Central memory CD4-positive, alpha-beta T cell (primary cell): ENCODE measurements around the gene MPP2.
"Not testable (repeated sequence)": the region's sequence is repeated elsewhere in the genome, so short reads cannot be mapped to it uniquely, and the experiment has no call there.

Experiments
- DNase-seq: peaks from one replicate; pipeline ENCODE4 v3.0.0; 2022
- total RNA-seq, 3 experiments: gene quantifications; one replicate each; lab custom pipeline; 2026; lab: John Stamatoyannopoulos, UW

The MPP2 gene, protein sequence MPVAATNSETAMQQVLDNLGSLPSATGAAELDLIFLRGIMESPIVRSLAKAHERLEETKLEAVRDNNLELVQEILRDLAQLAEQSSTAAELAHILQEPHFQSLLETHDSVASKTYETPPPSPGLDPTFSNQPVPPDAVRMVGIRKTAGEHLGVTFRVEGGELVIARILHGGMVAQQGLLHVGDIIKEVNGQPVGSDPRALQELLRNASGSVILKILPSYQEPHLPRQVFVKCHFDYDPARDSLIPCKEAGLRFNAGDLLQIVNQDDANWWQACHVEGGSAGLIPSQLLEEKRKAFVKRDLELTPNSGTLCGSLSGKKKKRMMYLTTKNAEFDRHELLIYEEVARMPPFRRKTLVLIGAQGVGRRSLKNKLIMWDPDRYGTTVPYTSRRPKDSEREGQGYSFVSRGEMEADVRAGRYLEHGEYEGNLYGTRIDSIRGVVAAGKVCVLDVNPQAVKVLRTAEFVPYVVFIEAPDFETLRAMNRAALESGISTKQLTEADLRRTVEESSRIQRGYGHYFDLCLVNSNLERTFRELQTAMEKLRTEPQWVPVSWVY
- 0.92 to 2.5 (median 1.7) reads per million in 3 experiments for total RNA-seq

DNA sequence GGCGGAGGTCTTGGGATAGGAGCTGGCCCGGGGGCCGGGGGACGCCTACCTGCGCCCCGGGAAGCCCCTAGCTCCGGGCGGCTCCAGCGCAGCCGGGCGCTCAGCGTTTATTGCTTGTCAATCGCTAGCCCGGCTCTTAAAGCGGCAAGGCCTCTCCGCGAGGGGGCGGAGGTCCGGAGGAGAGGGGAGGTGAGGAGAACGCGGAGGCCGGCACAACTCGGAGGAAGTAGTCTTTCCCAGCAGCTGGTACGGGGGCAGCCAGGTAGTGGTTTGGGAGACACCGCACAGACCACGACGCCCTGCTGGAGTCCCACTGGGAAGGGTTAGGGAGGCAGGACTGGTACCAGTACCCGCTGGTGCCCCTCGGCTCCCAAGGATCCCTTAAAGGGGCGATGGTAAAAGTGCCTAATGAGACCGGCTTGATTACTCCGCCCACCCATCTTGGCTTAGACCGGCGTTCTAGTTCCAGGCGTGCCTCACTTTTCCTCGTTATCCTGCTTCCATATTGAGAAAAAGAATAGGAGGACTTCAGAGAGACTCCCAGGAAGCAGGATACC, at the start of gene MPP2:
MPP2 (minus strand) TSS at position 112 of the 557 bp plus-strand sequence. CDS start 3,076 bp downstream, outside the sequence.
- DNase-seq = peak; percentile 61

DNA sequence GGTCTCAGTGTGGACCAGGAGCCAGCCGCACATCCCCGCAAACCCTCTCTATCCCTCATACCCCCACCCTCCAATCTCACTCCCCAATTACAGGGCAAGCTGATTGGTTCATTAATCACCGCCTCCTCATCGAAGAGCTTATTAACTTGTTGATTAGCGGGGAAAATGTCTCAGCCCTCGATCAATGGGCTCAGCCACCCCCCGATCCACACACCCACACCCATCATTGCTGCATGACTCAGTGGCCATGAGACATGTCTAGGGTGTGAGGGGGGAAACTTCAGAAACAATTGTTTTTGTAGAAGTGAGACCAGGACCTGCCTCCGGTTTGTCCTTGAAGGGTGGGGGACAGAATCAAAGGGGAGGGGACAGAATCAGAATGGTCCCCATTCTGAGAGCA, 48.9 kb upstream of the MPP2 start:
- DNase-seq = no peak

DNA sequence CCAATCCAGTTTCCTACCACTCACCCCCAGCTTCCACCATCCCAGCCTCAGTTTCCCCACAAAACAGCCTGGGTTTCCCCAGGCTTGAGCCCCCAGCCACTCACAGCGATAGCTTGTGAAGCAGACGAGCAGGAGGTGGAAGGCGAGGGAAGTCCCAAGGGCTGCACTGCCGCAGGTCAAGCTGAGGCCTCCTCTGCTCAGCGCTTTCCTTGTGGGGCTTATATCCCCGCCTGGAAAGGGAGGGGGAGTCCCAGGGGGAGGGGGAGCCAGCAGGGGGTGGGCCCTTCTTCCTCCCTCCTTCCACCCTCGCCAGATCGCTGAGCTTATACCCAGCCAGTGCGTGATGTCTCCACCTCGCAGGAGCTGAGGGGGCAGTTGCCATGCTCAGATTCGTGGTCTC, 46.4 kb upstream of the MPP2 start, which contains the start of gene PYY:
PYY (minus strand) TSS at position 195 of the 400 bp plus-strand sequence. CDS start 457 bp downstream, outside the sequence.
- no peak for DNase-seq

DNA sequence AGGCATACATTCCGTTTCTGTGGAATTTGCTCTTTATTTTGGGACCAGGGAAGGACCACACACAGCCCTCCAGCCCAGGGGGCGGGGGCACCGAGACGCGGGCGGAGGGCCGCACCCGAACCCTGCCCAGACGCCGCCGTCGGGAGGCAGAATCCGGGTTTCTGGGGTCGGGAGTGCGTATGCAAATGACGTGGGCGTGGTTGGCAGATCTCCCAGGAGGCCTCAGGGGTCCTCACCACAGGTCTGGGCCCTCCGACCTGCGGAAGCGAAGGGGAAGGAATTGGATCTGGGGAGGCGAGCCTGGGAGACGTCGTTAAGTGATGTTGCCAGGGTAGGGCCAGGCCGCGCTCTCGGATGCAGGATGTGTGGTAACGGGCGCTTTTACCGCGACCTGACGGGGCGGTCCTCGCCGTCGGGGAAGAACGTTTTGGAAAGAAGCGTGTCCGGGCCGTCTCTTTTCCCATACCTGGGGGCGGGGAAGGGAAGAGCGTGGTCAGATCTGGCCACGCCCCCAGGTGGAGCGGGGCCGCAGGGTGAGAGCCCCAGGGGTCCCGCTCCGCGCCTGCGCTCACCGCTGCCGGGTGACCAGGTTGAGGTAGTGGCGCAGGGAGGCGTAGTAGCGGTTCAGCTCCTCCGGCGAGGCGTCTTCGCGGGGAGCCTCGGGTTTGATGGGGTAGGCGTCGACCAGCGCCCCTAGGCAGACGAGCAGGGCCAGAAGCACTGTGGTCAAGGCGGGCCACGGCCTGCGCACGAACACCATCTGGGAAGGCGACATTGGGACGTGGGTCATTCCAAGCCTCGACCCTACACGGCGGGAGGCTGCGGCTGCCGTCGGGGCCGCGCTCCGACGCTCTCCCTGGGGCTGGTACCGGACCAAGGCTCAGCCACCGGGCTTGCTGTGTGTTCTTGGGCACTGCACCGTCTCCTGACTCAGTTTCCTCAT, 45.7 kb upstream of the MPP2 start:
- no peak for DNase-seq

DNA sequence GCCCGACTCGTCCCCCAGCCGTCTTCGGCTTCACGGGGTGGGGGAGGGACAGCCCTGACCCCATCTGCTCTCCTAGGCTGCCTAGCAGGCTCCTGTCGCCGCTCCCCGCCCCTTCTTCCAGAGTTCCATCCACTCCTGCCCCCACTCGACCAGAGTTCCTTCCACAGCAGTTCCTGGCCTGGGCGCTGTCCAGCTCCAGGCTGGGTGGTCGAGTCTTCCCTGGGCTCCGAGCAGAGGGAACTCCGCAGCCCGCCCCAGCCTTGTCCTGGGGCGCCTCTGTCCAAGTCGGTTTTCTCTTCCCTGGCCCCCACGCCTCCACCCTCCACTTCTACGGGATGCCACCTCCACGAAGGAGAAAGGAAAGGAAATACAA, 45.0 kb upstream of the MPP2 start:
- no peak for DNase-seq

DNA sequence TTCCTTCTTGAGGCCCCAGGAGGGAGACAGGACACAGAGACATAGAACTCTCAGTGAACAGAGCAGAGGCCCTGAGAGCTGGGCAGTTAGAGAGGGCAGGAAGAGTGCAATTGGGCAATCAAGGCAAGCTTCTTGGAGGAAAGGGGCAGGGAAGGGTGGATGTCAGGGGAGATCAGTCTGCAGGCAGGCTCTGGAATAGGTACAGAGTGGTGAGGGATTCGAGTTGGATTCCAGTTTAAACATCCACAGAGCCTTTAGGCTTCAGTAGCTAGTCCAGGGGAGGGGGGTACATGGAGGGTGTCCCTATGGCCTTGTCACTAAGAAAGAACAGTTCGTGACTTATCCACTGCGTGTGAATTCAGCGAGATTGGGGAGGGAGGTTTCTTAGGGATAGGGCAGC, 44.4 kb upstream of the MPP2 start:
- DNase-seq = no peak

DNA sequence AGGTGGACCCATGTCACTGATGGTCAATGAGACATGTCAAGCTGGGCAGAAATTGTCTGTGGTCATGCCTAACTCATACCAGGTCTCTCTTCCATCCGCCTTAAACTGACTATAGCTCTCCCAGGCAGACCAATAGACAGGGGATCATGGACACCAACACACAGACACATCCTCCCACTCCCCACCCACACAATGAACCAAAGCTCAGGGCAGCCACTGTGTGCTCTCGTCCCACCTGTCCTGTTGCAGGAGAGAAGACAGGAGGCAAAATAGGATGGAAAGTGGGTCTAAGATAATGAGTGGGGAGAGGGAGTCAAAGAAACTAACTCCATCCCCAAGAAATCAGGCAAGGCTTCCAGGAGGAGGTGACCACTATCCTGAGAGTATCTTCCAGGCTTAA, 43.2 kb upstream of the MPP2 start:
- DNase-seq = no peak

DNA sequence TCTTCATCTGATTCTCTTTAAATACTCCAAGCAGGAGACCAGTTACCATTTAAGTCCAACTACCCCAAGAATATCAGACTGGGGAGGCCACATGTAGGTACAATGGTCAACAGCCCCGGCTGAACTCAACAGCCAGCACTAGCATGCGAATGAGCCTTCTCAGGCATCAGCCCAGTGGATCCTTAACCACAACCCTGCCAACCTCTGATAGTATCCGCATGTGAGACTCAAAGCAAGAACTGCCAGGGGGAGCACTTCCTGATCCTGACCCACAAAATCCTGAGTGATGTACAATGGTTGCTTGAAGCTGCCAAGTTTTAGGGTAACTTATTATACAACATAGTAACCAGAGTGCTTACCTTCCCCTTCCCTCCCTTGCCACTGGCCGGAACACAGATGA, 42.4 kb upstream of the MPP2 start:
- DNase-seq = no peak

DNA sequence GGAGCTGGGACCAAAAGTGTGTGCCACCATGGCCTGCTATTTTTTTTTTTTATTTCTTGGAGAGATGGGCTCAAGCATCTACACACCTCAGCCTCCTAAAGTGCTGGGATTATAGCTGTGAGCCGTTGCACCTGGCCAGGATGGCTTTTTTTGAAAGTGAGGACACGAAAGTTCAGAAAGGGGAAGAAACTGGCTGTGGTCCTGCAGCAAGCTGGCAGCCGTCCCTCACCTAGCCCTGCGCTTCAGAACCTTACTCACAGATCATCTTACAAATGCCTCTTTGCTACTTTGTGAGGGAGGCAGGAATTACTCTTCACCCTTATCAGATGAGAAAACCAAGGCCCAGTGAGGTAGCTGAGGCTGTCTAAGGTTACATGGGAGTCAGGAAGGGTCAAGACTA, 39.4 kb upstream of the MPP2 start:
- DNase-seq = no peak

DNA sequence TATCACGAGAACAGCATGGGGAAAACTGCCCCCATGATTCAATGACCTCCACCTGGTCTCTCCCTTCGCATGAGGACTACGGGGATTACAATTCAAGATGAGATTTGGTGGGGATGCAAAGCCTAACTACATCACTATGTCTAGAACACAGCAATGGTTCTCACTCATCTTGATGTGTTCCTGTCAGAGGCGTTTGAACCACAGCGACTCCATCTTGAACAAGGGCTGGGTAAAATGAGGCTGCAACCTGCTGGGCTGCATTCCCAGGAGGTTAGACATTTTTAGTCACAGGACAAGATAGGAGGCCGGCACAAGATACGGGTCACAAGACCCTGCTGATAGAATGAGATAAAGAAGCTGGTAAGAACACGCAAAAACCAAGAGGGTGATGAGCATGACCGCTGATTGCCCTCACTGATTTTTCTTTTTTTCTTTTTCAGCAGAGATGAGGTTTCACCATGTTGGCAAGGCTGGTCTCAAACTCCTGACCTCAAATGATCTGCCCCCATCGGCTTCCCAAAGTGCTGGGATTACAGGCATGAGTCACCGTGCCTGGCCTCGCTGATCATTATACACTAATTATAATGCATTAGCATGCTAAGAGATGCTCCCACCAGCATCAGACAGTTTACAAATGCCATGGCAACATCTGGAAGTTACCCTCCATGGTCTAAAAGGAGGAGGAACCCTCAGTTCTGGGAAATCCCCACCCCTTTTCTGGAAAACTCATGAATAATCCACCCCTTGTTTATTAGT, 37.9 kb upstream of the MPP2 start:
- DNase-seq = no peak

DNA sequence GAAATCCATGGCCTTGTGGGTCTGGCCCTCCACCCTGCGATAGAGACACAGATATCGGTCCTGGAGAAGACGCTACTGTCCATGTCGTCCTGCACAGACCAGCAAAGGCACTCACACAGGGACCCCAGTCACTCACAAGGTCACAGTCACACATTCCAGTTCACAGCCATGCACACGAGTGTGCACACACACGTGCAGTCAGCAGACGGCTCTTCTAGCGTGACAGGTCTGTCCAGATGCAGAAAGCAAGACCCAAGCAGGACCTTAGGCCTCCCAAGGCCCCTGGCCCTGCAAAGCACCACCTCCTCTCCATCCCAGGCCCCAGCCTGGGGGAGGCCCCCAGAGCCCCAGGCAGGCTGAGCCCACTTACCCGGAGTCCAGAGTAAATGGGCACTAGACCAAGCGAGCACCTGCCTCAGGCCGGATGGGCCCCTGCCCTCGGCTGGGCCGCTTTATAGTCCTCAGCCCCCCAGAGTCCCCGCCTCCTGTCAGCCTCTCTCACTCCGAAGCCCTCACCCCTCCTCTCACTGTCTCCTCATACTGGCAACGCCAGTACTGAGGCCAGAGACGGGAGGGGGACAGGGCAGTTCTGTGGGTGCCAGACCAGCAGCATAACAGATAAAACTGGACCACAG, 34.8 kb upstream of the MPP2 start, which contains the start of gene PPY:
PPY (minus strand) TSS at position 426 of the 635 bp plus-strand sequence. CDS start 822 bp downstream, outside the sequence.
- DNase-seq = no peak

DNA sequence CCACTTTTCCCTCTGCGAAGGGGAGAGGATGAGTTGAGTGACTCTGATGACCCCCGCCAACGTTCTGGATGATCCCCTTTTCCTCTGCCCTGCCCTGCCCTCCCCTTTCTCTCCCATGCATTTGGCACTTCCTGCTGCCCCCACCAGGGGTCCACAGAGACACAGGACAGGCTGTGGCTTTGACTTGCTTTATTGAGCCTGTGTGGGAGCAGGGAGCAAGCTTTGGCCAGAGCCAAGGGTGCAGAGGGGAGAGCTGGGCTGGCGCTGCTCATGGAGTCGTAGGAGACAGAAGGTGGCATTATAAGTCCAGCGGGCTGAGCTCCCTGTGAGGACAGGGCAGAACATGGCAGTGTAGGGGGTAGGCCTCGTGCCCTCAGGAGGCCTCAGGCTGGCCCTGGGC, 33.3 kb upstream of the MPP2 start:
- DNase-seq = no peak

DNA sequence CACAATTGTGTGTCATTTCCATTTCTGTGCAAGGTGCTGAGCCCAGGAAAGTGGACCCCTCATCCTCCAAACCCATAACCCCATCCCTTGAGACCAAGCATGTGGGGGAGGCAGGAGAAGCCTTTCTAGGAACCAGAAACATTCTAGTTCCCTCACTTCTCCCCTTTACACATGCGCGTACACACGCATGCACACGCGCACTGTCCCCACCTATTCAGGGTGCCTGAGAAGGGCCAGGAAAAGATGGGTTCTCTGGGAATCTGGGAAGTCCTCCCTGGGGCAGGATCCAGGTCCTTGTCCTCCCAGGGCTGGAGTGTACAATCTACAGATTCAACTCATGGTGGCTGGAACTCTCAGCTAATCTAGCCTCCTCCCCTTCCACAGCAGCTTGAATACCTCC, 32.5 kb upstream of the MPP2 start:
- no peak for DNase-seq

DNA sequence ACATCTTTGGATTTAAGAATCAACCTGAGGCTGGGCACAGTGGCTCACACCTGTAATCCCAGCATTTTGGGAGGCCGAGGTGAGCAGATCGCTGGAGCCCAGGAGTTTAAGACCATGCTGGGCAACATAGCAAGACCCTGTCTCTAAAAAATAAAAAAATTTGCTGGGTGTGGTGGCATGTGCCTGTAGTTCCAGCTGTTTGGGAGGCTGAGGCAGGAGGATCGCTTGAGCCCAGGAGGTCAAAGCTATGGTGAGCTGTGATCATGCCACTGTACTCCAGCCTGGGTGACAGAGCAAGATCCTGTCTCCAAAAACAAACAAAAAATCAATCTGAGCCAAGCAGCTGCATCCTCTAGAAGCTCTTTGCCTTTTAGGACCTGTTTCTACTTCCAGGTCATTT, 32.1 kb upstream of the MPP2 start:
- not testable (repeated sequence) for DNase-seq

DNA sequence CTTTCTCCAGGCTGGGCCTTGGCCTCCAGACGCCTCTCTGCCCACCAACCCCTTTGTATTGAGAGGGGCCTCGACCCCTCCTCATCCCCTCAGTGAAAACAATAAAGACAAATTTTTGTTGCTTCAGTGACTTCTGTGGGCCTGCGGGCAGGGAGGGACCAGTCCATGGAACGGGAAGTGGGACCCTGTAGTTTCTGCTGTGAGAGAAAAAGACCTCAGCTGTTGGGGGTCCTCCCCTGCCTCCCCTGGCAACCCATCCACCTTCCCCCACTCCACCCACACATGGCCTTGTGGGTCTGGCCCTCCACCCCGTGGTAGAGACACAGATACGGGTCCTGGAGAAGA, 31.5 kb upstream of the MPP2 start:
- no peak for DNase-seq

DNA sequence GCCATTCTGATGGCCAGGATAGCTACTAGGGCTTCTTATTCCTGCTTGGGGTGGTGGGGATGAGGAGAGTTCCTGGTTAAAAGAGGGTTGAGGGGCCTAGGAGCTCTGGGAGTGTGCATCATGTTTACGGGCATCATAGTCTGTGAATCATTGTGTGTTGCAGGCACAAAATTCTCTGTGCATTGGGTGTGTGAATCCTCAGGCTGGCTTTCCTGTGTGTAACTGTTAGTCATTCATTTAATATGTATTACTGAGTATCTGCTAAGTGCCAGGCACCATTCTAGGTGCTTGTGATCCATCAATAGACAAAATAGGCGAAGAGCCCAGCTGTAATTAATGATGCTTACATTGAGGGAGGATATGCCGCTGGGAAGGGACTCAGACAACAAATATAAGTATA, 29.1 kb upstream of the MPP2 start:
- DNase-seq = no peak

DNA sequence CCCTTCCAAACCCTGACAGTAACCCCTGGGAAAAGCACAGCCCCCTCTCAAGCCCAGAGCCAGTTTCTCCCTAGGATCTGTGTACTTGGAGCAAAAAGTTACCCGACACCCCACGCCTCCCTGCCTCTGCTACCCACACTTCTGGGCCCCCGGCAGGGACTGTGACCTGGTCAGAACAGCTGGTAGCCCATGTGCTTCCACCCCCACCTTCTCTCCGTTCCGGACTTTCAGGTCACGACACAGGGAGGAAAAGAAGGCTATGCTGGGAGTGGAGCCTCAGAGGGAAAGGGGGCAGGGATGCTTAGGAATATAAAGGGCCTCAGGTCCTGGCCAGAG, 28.6 kb upstream of the MPP2 start:
- DNase-seq = no peak

DNA sequence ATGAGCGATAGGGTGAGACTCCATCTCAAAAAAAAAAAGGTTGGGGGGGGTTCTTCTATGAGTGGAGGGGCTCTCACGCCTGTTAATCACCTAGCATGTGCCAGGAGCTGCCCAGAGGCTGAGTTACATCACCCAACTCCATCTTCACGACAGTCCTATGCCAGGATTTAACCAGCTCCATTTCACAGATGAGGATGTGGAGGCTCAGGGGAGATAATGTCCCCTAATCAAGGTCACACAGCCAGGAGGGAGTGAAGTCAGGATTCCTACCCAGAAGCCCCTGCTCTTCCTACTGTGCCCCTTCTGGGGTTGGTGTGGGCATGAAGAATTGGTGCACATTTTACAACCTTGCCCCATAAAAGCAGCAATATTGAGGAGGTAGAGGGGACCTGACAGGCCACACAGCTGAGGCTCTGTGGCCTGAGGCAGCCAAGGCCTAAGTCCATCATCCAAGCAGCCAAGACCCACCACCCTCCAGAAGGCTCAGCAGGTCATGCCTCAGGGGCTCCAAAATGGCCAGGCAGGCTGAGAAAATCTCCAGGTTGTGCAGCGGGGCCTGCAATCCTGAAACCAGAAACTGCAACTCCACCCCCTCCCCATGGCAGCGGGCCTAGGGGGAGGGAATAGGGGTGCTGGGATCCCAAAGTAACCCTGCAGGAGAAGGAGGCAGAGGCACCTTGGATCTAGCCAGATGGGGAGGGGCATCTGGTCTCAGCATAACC, 28.0 kb upstream of the MPP2 start:
- no peak for DNase-seq

DNA sequence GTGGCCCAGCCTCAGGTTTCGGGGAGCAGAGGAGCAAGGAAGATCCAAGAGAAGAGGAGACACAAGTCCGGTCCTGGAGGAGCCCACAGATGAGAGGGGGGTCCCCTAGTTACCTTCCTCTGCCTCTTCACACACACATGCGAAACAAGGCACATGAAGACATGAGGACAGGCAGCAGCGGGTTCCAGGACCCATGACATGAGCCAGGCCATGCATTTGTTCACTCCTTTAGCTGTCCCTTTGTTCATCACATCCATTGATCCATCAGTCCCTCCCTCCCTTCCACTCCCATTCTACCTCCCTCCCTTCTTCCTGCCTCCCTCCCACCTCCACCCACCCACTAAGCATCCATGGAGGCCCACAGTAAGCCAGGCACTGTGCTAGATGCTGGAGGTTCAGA, 25.6 kb upstream of the MPP2 start:
- no peak for DNase-seq

DNA sequence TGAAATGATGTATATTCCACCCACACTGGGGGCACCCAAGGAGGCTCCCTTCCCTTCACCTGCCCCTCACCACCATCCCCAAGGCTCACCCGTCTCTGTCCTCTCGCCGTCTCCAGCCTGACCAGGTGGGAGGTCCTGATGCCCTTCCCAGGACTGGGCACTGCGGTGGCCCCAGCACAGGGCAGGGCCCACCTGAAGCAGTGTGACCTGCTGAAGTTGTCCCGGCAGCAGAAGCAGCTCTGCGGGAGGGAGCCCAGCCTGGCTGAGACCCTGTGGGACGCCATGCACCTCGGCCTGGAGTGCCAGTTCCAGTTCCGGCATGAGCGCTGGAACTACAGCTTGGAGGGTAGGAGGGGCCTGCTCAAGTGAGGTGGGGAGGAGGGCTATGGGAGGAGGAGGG, 25.0 kb upstream of the MPP2 start:
- no peak for DNase-seq

DNA sequence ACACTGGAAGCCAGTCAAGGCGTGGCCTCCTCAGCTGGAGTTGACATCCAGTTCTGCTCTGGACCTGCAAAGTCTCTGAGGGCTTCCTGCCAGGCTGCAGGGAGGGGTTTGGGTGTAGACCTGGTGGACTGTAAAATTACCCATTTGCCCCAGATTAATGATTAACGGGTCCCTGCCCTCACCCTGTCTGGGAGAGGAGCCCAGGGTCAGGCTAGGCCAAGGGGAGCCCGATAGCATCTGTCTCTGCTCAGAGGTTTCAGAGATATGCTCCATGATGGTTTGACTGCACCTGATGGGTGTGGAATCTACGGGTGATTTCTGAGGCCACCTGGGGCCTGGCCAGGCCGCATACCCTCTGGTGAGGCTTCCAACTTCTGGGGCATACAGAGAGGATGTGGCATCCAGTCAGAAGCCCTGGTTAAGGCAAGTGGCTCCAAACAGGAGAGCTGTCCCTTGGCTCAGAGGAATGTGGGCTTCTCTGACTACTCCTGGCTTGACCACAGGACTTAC, 23.8 kb upstream of the MPP2 start:
- no peak for DNase-seq
